Measurements from ENCODE around the gene RBM44. TPM values are rescaled to one million over a fixed set of nuclear protein-coding genes. Genes with fewer than 3 reads are reported as not detected.

Gene RBM44
- total RNA-seq, 2 experiments from 2014 or later, result 2.8 to 2.9 TPM

DNA sequence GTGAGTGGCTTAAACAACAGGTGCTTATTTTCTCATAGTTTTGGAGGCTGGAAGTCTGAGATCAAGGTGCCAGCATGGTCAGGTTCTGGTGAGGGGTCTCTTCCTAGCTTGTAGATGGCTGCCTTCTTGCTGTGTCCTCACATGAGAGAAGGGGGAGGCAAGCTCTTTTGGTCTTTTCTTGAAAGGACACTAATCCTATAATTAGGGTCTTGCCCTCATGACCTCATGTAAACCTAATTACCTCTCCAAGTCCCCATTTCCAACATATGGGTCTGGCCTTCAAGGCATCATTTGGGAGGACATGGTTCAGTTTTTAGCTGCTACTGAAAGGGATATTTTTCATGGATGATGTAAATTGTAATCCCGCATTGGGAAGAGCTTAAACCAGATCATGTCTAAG lies 18.0 kb downstream of the RBM44 start:
- DNase-seq, result no peak
- Mint-ChIP-seq H3K36me3 (ENCODE audit: low read depth) (no peaks in the 10 kb centered on the region), H3K27me3 (no peaks in the 10 kb centered on the region), H3K9me3 (no peaks in the 10 kb centered on the region), H3K4me3 (no peak overlapping the region), H3K27ac (no peak overlapping the region), H3K4me1 (ENCODE audit: low read depth) (peaks cover 5% of the 10 kb centered on the region)
- intact Hi-C loops (cut with DNase I, micrococcal nuclease), result no loop called here
- CTCF ChIA-PET, result interaction anchor here (1.2 kb wide), 1 partner anchor 12 kb away, joined by 3 read pairs; no protein-coding TSS in a partner anchor
- Histone ChIP-seq H3K4me3 (ENCODE audit: low read length) (no peak overlapping the region), H3K27ac (ENCODE audit: low read depth in 1 of 2, low read length in 2 of 2) (no peak overlapping the region), H3K36me3 (ENCODE audit: insufficient read depth, low read length) (no peaks in the 10 kb centered on the region), H3K4me1 (ENCODE audit: insufficient read depth, low read length) (no peaks in the 10 kb centered on the region), H3K9me3 (ENCODE audit: control insufficient read depth in 1 of 2, insufficient read depth in 1 of 2, low read length in 2 of 2) (no peaks in the 10 kb centered on the region), H3K27me3 (ENCODE audit: control insufficient read depth in 1 of 2, insufficient read depth in 2 of 2, low read length in 2 of 2) (no peaks in the 10 kb centered on the region)
- TF ChIP-seq, protein P1, sequence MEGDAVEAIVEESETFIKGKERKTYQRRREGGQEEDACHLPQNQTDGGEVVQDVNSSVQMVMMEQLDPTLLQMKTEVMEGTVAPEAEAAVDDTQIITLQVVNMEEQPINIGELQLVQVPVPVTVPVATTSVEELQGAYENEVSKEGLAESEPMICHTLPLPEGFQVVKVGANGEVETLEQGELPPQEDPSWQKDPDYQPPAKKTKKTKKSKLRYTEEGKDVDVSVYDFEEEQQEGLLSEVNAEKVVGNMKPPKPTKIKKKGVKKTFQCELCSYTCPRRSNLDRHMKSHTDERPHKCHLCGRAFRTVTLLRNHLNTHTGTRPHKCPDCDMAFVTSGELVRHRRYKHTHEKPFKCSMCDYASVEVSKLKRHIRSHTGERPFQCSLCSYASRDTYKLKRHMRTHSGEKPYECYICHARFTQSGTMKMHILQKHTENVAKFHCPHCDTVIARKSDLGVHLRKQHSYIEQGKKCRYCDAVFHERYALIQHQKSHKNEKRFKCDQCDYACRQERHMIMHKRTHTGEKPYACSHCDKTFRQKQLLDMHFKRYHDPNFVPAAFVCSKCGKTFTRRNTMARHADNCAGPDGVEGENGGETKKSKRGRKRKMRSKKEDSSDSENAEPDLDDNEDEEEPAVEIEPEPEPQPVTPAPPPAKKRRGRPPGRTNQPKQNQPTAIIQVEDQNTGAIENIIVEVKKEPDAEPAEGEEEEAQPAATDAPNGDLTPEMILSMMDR (IDR thresholded peaks at IDR 0.05), result no peak
- POLR2A ChIA-PET, result no interaction called here
- no peak for ATAC-seq (ENCODE audit: poor library complexity)

DNA sequence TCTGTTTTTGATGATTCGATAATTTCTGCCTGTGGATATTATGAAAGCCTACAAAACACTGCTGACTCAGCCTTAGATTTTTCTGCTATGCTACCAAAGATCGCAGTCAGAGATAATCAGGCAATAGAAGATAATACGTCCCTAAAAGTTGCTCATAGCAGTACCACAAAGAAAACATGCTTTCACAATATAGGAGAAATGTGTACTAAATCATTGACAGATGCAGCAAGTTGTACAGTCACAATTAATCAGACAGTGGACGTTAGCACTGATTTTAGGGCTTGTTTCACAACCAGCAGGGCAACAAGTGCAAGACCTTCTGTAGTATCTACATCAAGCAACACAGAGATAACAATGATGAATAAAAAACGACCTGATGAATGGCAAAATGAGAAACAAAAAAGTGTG lies 19.5 kb downstream of the RBM44 start:
- H3K9me3 Mint-ChIP-seq, result no peaks in the 10 kb centered on the region
- H3K27me3 ChIP-seq (ENCODE audit: control insufficient read depth in 1 of 2, insufficient read depth in 2 of 2, low read length in 2 of 2), result no peaks in the 10 kb centered on the region
- H3K27ac Mint-ChIP-seq, result no peak overlapping the region
- TF ChIP-seq, protein P1 (IDR thresholded peaks at IDR 0.05), result no peak
- H3K4me1 Mint-ChIP-seq (ENCODE audit: low read depth), result peaks cover 5% of the 10 kb centered on the region
- H3K9me3 ChIP-seq (ENCODE audit: control insufficient read depth in 1 of 2, insufficient read depth in 1 of 2, low read length in 2 of 2), result no peaks in the 10 kb centered on the region
- ATAC-seq (ENCODE audit: poor library complexity) (no peak), DNase-seq (no peak)
- no peaks in the 10 kb centered on the region for H3K4me1 ChIP-seq (ENCODE audit: insufficient read depth, low read length)
- CTCF ChIA-PET, result interaction anchor here (0.6 kb wide), 1 partner anchor 12 kb away, joined by 3 read pairs; no protein-coding TSS in a partner anchor
- POLR2A ChIA-PET, result no interaction called here
- no peaks in the 10 kb centered on the region for H3K36me3 Mint-ChIP-seq (ENCODE audit: low read depth)
- H3K36me3 ChIP-seq (ENCODE audit: insufficient read depth, low read length), result no peaks in the 10 kb centered on the region
- H3K27ac ChIP-seq (ENCODE audit: low read depth in 1 of 2, low read length in 2 of 2), result no peak overlapping the region
- intact Hi-C loops (cut with DNase I, micrococcal nuclease), result no loop called here
- no peaks in the 10 kb centered on the region for H3K27me3 Mint-ChIP-seq
- H3K4me3 Mint-ChIP-seq, result no peak overlapping the region
- no peak overlapping the region for H3K4me3 ChIP-seq (ENCODE audit: low read length)

DNA sequence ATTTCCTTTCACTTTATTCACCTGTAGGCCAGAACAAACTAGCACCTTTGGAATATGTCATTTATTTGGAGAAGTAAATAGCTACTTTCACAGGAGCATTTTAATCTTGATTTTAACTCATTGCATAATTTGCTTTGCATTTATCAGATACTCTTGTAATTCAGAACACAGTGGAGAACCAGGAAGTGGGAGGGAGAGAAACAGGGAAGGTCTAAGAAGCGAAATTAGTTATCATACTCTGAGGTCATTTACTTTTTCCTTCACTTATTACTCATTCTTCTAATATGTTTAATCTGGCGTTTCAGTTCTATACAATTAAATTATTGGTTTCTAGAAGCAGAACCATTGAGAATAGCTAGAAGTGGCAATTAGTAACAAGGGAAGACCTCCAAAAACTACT lies 20.7 kb downstream of the RBM44 start:
- Mint-ChIP-seq H3K27ac (no peak overlapping the region), H3K4me1 (ENCODE audit: low read depth) (peaks cover 5% of the 10 kb centered on the region), H3K4me3 (no peak overlapping the region), H3K9me3 (no peaks in the 10 kb centered on the region), H3K36me3 (ENCODE audit: low read depth) (no peaks in the 10 kb centered on the region), H3K27me3 (no peaks in the 10 kb centered on the region)
- intact Hi-C loops (cut with DNase I, micrococcal nuclease), result no loop called here
- ChIA-PET POLR2A (no interaction called here), CTCF (no interaction called here)
- H3K27me3 ChIP-seq (ENCODE audit: control insufficient read depth in 1 of 2, insufficient read depth in 2 of 2, low read length in 2 of 2), result no peaks in the 10 kb centered on the region
- DNase-seq (no peak), ATAC-seq (ENCODE audit: poor library complexity) (no peak)
- H3K4me1 ChIP-seq (ENCODE audit: insufficient read depth, low read length), result no peaks in the 10 kb centered on the region
- H3K9me3 ChIP-seq (ENCODE audit: control insufficient read depth in 1 of 2, insufficient read depth in 1 of 2, low read length in 2 of 2), result no peaks in the 10 kb centered on the region
- H3K27ac ChIP-seq (ENCODE audit: low read depth in 1 of 2, low read length in 2 of 2), result no peak overlapping the region
- no peak overlapping the region for H3K4me3 ChIP-seq (ENCODE audit: low read length)
- TF ChIP-seq, protein P1 (IDR thresholded peaks at IDR 0.05), result no peak
- H3K36me3 ChIP-seq (ENCODE audit: insufficient read depth, low read length), result no peaks in the 10 kb centered on the region
